Endodermal cell (in vitro differentiated cells): Measurements from ENCODE around the gene OSGIN1. TPM values are rescaled to one million over a fixed set of nuclear protein-coding genes. Genes with fewer than 3 reads are reported as not detected.

Experiments used
- DNase-seq: peaks from one replicate; pipeline ENCODE4 v3.0.0-alpha.2; 2017
- H3K27ac ChIP-seq: 2 replicates; pipeline ENCODE4 v1.5.1; 2013; ENCODE audit warnings: mild to moderate bottlenecking, low read depth, low read length, moderate library complexity
- H3K27me3 ChIP-seq: 2 replicates; pipeline ENCODE4 v1.6.1; 2013; ENCODE audit warnings: mild to moderate bottlenecking, low read length, moderate library complexity; ENCODE audit not compliant: insufficient read depth, control insufficient read depth, poor library complexity, severe bottlenecking
- H3K36me3 ChIP-seq: 2 replicates; pipeline ENCODE4 v1.7.0; 2013; ENCODE audit warnings: mild to moderate bottlenecking, low read length, moderate library complexity; ENCODE audit not compliant: control insufficient read depth, insufficient read depth
- H3K4me1 ChIP-seq: one replicate; pipeline ENCODE4 v1.7.0; 2013; ENCODE audit warnings: low read length; ENCODE audit not compliant: control insufficient read depth, insufficient read depth
- H3K4me3 ChIP-seq: 2 replicates; pipeline ENCODE4 v1.5.1; 2013; ENCODE audit warnings: mild to moderate bottlenecking, low read length, moderate library complexity
- H3K9ac ChIP-seq: 2 replicates; pipeline ENCODE4 v1.6.1; 2013; ENCODE audit warnings: mild to moderate bottlenecking, low read length, moderate library complexity; ENCODE audit not compliant: poor library complexity, severe bottlenecking; ENCODE audit errors: extremely low read depth
- H3K9me3 ChIP-seq: 2 replicates; pipeline ENCODE4 v1.6.1; 2013; ENCODE audit warnings: mild to moderate bottlenecking, low read length, moderate library complexity; ENCODE audit not compliant: control insufficient read depth
- H3K27ac Mint-ChIP-seq: 2 replicates; pipeline ENCODE4 v1.8.0; 2020; ENCODE audit warnings: mixed read lengths
- H3K27me3 Mint-ChIP-seq: 2 replicates; pipeline ENCODE4 v1.8.0; 2021; ENCODE audit warnings: mild to moderate bottlenecking, mixed read lengths; ENCODE audit not compliant: insufficient read depth
- H3K36me3 Mint-ChIP-seq: 2 replicates; pipeline ENCODE4 v1.8.0; 2020; ENCODE audit warnings: low read depth, mixed read lengths
- H3K4me1 Mint-ChIP-seq: 2 replicates; pipeline ENCODE4 v1.8.0; 2020; ENCODE audit warnings: mixed read lengths
- H3K4me3 Mint-ChIP-seq: 2 replicates; pipeline ENCODE4 v1.8.0; 2020; ENCODE audit warnings: mild to moderate bottlenecking, moderate library complexity, mixed read lengths
- H3K9me3 Mint-ChIP-seq: 2 replicates; pipeline ENCODE4 v1.8.0; 2020; ENCODE audit warnings: mild to moderate bottlenecking, mixed read lengths
- CTCF ChIP-seq: fragments of 200-600 bp; sonication (generic); conservative IDR thresholded peaks from 2 replicates; pipeline ENCODE4 v1.5.0; 2021; ENCODE audit warnings: antibody characterized with exemption, mild to moderate bottlenecking
- WGBS, 2 experiments: methylation state at CpG; one replicate each; pipeline versions ENCODE4 v1.1.5 to v1.1.7; 2013; ENCODE audit warnings: missing lambda C conversion rate in 2 of 2, mixed read lengths in 1 of 2; ENCODE audit not compliant: insufficient coverage in 1 of 2, insufficient read length in 1 of 2; 5-methylcytosine and 5-hydroxymethylcytosine counted together
- total RNA-seq, 2 donors: library from RNA; stranded (reverse); fragmentation: NEBNext Ultra II Directional in 1 of 2; extraction: Animal tissue kit (Norgen Biotek cat#: 25700) in 1 of 2; gene quantifications; 2 replicates in 1 of 2; 3 replicates in 1 of 2; pipeline ENCODE4 v1.2.1, GENCODE V29; 2021

OSGIN1 gene
- total RNA-seq, 2 donors from 2014 or later, result 1.6 to 2.7 TPM

GRCh38 chr16:83930730-83931500, 22.1 kb upstream of the OSGIN1 start:
- Histone ChIP-seq H3K4me1 (no peaks in the 10 kb centered on the region), H3K36me3 (no peaks in the 10 kb centered on the region), H3K4me3 (no peak overlapping the region), H3K9me3 (no peaks in the 10 kb centered on the region), H3K9ac (no peak overlapping the region), H3K27me3 (no peaks in the 10 kb centered on the region), H3K27ac (no peak overlapping the region)
- Mint-ChIP-seq H3K36me3 (peaks cover 9% of the 10 kb centered on the region), H3K4me1 (peaks cover 11% of the 10 kb centered on the region), H3K4me3 (no peak overlapping the region), H3K9me3 (no peaks in the 10 kb centered on the region), H3K27me3 (no peaks in the 10 kb centered on the region), H3K27ac (no peak overlapping the region)
- no peak for DNase-seq
- 91 to 96% methylated on average over 10 to 22 of the region's 22 CpGs for WGBS, 2 experiments
- TF ChIP-seq CTCF, result no peak

DNA sequence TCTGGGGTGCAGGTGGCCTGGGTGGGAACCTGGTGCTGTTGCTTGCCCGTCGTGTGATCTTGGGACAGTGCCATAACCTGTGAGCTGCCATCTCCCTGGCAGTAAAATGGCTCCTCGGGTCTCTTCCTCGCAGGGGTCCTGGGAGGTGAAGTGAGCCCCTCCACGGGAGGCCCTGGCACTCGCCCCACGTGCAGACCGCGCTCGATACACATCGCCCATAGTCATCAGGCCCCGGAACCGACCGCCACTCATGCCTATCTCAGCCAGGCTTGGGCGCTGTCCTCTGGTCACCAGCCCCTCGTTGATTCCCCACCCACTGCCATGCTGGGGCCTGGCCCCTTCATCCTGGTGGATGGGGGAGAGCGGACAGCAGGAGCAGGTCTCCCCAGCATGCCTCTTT, 21.5 kb upstream of the OSGIN1 start:
- Histone ChIP-seq H3K36me3 (no peaks in the 10 kb centered on the region), H3K27me3 (no peaks in the 10 kb centered on the region), H3K4me3 (no peak overlapping the region), H3K9me3 (no peaks in the 10 kb centered on the region), H3K27ac (no peak overlapping the region), H3K9ac (no peak overlapping the region), H3K4me1 (no peaks in the 10 kb centered on the region)
- H3K9me3 Mint-ChIP-seq, result no peaks in the 10 kb centered on the region
- WGBS, 2 experiments, result 97 to 98% methylated on average over 14 to 17 of the region's 17 CpGs
- H3K36me3 Mint-ChIP-seq, result peaks cover 7% of the 10 kb centered on the region
- DNase-seq, result no peak
- no peaks in the 10 kb centered on the region for H3K27me3 Mint-ChIP-seq
- no peak overlapping the region for H3K4me3 Mint-ChIP-seq
- no peak overlapping the region for H3K27ac Mint-ChIP-seq
- peaks cover 8% of the 10 kb centered on the region for H3K4me1 Mint-ChIP-seq
- TF ChIP-seq CTCF, result no peak

DNA sequence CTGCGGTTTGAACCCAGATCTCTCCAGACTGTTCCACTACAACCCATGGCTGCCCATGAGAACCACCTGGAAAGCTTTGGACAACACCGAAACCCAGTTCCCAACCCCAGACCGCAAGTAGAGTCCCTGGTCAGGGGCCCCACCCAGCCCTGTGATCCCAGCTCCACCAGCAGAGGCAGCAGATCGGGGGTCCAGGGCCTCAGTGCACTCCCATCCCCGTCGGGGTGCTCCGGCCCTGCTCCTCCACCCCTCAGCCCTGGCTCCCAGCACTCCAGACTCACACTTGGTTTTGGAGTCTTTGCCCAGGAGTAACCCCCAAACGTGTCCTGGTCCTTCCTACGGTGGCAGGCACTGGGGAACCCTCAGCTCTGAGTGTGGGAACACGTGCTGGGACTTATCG, 20.7 kb upstream of the OSGIN1 start:
- Histone ChIP-seq H3K4me1 (no peaks in the 10 kb centered on the region), H3K27ac (no peak overlapping the region), H3K9me3 (no peaks in the 10 kb centered on the region), H3K27me3 (no peaks in the 10 kb centered on the region), H3K9ac (no peak overlapping the region), H3K36me3 (no peaks in the 10 kb centered on the region), H3K4me3 (no peak overlapping the region)
- Mint-ChIP-seq H3K27me3 (no peaks in the 10 kb centered on the region), H3K36me3 (peaks cover 12% of the 10 kb centered on the region), H3K4me1 (peaks cover 2% of the 10 kb centered on the region), H3K9me3 (no peaks in the 10 kb centered on the region), H3K4me3 (no peak overlapping the region), H3K27ac (no peak overlapping the region)
- peak; percentile 27 for TF ChIP-seq CTCF
- WGBS, 2 experiments, result 93 to 96% methylated on average over 7 to 11 of the region's 11 CpGs
- DNase-seq, result no peak
